NCI-H345 (cell line): ENCODE data around the gene WFDC6.

Experiments
- DNase-seq: peaks from one replicate; lab custom pipeline; 2025; lab: John Stamatoyannopoulos, UW

Gene WFDC6

DNA sequence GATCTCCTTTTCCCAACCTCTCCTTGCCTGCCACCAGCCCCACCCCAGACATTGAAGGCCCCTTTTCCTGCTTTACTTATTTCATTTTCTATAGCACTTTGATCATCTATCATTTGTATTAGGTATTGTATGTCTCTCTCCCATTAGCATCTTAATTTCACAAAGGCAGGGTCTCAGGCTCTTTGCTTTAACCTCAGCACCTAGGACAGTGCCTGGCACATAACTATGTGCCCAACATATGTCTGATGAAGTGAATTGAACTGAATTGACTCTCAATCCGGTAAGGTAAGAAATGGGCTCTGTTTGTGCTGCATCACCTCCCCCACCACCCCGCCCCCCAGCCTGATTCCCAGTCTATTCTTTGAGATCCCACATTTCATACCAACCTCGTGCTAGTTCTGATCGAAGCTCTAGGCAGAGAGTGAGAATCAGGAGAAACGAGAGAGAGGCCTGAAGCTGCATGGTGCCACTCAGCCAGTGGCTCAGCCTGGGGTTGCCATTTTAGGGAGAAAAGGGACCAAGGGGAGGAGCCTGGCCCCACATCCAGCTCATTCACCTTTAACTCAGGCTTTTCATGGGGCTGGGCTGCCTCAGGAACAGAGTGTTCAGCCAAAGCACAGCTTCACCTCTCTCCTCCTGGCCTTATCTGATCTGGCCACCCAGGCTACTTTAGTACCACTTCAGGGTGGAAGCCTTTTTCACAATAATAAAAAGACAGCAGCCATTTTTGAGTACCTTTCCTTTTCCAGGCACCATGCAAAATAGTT is 24.0 kb downstream of the WFDC6 start, which contains the start of gene SPINT3:
Gene SPINT3, minus strand, starts transcription at position 476 of the 767 bp plus-strand sequence. Its CDS starts 14 bp downstream, at position 462.
- DNase-seq, result no peak

DNA sequence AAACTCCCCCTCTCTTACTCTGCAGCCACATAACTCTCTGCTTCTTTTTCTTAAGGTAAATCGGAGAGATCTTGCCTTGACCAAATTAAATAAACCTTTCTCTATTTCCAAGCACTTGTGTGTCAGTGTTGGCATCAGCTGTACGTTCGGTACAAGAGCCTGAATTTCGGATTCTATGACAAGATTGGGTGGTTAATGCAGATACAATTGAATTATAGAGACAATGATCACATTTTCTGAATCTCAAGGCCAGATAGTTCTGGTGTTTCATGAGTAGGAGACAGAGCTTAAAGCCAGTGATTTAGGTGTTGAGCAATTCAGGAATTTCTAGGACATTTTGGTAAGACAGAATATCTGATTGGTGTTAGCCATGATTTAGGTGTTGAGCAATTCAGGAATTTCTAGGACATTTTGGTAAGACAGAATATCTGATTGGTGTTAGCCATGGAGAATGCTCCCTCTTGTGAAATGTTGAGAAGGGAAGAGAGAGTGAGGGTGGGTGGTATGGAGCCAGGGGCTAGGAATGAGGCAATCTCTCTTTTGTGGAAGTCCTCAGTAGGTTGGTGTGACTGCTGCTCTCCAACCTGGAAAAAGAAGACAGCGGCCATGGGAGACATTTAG is 28.9 kb downstream of the WFDC6 start:
- DNase-seq, result no peak

DNA sequence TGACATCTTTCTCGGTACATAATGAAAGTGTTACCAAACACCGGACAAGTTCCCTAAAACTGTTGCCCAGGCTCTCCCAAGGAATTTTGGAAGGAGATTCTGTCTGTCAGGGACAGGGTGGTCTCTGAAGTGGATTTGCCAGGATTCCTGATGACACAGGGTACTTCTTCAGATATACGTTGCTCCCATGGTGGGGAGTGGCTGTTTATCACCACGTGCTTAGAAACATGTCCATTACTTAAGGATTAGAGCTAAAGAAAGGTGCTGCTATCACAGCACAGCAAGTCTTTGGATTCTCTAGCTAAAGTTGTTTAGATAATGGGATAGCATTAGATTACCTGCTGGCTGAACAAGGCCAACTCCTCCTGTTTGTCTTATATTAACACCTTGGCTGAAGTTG is 30.2 kb downstream of the WFDC6 start:
- DNase-seq, result no peak

DNA sequence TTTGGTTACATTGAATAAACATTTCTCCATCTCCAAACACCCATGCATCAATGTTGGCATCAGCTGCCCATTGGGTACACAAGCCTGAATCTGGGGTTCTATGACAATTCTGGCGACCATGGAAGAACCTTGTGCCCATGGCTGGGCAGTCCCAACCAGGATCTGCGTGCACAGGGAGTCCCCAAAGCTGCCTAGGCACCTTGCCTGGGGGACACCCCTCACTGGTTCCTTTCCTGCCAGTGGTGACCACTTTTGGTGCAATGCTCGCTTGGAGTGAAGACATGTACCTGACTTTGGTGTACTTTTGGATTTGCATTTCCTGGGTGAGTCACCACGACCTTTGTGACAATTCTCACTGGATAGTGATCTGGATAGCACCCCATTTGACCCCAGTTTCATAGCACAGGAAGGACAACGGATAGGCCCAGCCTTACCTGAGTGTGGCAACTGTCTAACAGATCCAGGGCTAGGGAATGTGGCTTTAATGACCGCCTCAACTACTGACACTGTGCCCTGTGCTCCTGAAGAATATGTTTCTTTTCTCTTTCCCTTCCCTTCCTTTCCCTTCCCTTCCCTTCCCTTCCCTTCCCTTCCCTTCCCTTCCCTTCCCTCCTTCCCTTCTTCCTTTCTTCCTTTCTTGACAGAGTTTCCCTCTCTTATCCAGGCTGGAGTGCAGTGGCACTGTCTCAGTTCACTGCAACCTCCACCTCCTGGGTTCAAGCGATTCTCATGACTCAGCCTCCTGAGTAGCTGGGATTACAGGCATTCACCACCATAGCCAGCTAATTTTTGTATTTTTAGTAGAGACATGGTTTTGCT is 31.0 kb downstream of the WFDC6 start:
- DNase-seq, result no peak

DNA sequence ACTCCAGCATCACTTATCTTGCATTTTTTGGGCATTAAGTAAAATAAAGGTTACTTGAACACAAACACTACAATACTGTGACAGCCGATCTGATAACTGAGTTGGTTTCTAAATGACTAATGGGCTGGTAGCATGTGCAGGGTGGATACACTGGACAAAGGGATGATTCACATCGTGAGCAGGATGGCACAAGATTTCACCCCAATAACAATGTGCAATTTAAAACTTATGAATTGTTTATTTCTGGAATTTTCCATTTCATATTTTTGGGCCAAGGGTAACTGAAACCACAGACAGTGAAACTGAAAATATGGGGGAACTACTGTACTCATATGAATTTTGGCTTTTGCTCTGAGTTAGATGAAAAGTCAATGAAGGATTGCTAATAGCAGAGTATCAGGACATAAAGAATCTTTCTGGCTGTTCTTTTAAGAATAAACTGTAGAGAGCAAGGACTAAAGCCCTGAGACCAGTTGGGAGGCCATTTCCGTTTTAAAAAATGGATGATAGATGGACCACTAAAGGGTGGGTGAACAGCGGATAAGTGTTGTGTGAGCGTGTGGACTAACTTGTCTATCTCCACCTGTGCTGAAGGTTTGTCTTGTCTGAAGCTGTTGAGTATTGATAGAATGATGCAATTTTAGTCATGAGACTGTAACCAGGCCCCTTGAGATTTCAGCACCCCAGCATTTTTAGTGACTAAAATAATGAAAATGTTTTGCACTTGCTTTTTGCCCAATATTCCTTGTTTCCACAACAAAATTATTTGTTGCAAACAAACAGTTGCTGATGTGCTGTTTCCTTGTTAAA is 32.1 kb downstream of the WFDC6 start:
- DNase-seq, result no peak

GRCh38 chr20:45506398-45506797 is 32.9 kb downstream of the WFDC6 start:
- no peak for DNase-seq

DNA sequence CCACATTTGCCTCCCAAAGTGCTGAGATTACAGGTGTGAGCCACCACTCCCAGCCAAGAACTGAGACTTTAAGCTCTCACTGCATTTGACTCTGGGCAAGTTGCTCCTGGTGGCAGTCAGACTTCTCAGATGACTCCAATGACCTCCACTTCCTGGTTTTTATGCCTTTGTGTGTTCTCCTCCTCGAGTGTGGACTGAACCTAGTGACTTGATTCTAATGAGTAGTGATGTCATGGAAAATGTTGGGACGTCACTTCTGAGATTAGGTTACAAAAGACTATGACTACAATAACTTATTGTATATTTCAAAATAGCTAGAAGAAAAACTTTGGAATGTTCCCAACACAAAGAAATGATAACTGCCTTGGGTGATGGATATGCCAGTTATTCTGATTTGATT is 35.9 kb downstream of the WFDC6 start:
- no peak for DNase-seq

DNA sequence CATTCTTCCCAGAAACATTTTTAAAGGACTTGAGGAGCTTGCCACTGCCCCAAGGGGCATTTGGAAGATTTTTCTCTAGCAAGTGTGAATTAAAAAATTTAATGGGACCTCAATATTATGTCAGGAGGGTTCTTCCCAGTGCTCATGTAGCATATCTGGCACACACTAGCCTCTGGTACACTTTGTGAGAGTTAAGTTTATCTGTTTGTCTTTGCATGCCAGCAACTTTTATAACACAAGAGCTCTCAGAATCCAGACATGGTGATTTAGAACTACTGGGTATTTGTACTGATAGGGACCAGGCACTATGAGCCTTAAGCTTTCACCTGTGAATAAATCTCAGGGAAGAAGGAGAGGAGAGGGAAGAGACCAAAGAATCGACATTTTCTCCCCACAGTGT is 36.7 kb downstream of the WFDC6 start:
- DNase-seq, result no peak

- no peak for DNase-seq
Observed at GRCh38 chr20:45501600-45501999, 37.7 kb downstream of the WFDC6 start.

- DNase-seq, result no peak
Observed at GRCh38 chr20:45500022-45500421, 39.3 kb downstream of the WFDC6 start.

DNA sequence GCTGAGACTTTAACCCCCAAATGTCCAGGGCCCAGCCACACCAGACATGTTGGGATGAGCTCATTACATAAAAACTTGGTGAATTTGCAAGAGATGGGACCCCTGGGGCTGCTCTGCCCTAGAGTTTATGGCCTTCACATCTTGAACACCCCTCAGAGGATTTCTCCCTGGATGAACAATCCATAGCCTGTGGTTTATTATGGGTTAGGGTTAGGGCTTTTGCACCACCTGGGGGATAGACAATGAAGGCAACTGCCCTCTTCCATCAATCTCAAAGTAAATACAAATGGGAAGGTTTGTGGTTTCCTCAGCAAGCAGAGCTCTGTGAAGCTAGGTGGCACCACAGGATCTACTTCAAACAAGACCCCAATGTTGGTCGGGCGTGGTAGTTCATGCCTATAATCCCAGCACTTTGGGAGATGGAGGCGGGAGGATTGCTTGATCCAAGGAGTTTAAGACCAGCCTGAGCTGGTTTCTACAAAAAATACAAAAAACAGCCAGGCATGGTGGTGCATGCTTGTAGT is 41.2 kb downstream of the WFDC6 start:
- DNase-seq, result no peak

DNA sequence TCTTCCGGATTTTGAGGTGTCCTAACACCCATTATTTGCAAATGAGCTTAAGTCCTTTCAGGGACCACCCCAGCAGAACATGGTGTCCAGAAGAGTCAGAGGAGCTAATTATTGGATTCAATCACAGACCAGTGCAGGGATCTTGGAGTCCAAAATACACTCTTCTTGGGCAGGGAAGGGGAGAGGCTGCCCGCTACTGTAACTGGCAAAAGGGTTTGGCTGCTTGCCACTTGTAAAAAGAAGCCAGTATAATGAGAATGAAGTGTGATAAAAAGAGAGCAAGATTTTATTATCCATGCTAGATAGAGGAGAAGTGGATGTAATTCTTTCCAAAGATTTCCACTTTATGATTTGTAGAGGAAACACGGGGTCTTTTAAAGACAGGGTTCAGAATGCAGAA is 43.1 kb downstream of the WFDC6 start:
- DNase-seq, result no peak

DNA sequence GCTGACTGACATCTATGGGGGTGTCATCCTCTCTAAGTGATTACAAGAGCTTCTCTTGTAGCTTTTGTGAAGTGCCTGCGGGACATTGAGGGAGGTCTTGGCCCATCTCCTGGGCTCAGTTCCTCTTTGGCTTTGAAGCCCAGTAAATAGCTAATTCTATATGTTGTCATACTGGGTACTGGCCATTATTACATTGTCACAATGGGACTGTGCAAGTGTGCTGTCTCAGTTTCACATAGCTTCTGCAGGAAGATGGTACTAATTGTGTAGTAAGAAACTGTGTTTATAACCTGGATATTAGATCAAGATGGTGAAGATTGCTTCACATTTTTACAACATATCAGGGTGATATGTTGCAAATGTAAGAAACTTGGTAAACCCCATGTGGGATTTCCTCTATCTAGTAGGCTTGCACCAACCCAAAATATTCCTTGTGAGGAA is 43.8 kb downstream of the WFDC6 start:
- DNase-seq, result no peak

GRCh38 chr20:45489083-45489531 is 50.2 kb downstream of the WFDC6 start:
- no peak for DNase-seq

DNA sequence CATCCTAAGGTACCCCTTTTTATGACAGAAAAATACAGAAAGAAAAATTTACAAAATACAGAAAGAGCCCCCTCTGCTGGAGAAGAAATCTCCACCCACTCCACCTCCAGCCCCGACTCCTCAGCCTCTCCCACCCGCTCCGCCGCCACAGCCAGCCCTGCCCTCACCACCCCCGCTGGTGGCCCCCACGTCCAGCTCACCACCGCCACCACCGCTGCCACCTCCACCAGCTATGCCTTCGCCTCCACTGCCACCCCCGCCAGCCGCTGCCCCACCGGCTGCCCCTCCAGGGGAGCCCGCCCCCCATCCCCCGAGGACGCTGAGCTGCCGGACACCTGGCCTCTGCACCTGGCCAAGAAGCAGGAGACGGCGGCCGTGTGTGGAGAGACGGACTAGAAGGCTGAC is 52.0 kb downstream of the WFDC6 start:
- DNase-seq, result no peak

DNA sequence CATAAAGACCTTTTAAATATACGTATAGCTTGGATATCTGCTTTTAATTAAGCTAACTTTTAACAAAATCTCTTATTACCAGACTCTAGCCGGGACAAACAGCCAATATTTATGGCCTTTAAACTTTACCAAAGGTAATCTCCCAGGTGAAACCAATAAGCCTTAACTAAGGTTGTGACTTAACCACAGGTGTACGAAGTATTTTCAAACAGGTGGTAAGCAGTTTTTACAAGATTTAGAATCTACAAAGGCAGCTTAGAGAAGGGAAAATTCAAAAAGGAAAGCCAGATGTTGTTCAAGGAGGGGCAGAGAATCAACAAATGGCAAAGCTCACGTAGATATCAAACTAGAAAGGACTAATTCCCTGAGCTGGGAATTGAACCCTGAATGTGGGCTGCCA is 53.9 kb downstream of the WFDC6 start:
- DNase-seq, result no peak

DNA sequence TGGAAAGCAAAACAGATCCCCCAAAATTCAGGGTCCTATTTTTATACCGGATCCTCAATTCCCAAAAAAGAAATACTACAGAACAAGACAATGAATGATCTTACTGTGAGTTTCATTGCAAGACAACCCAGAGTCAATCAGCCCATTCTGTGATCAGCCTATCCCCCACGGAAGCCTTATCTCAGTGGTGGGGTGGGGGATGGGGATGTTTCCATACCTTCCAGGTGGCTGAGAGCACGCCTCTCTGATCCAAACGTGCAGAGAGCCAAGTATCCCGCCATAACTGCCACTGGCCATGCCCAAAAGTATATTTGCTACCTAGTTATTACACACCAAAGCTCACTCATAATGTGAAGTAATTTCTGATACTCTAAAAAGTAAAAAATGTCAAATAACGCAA is 54.6 kb downstream of the WFDC6 start:
- no peak for DNase-seq
